ENCODE data around the gene SLC1A1. TPM values are rescaled to one million over a fixed set of nuclear protein-coding genes. Genes with fewer than 3 reads are reported as not detected.

Gene SLC1A1
- 11.8 and 15.8 TPM in 2 replicates for total RNA-seq (2014; rRNA removed; shearing (Covaris generic))

DNA sequence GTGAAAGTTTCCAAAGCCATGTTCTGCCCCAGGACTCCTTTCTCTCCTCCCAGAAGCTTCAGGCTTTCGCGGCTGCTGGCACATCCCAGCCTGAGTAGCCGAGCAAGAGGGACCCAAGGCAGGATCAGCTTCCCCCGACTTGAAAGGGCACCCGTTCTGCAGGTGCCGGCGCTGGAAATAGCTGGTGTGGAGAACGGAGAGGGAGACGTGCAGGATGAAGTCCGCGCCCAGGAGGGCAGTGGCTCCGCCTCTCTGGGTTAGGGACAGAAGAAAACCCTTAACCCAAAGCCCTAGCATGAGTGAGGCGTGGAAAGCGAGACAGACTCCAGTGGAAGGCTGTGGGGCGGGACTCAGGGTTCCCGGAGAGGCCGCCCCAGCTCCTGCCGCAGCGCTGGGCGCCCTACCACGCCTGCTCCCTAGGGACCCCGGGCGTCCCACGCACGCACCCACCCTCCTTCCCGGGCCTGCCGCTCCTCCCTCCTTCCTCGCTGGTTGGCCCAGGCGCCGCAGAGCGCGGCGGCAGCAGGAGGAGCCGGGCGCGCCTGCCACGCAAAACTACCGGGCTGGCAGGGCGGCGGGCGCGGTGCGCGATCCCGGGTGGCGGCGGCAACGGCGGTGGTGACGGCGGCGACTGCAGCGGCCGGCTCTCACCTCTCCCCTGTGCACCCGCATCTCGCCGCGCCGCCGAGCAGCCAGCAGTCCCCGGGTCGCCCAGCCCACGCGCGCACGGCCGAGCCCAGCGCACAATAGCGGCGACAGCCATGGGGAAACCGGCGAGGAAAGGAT, at the start of gene SLC1A1:
Gene SLC1A1 (plus strand): TSS at position 550 of the 786 bp plus-strand sequence. CDS start 212 bp downstream, at position 762.
- peak; percentile 81 for DNase-seq (ENCODE audit: low read depth)

DNA sequence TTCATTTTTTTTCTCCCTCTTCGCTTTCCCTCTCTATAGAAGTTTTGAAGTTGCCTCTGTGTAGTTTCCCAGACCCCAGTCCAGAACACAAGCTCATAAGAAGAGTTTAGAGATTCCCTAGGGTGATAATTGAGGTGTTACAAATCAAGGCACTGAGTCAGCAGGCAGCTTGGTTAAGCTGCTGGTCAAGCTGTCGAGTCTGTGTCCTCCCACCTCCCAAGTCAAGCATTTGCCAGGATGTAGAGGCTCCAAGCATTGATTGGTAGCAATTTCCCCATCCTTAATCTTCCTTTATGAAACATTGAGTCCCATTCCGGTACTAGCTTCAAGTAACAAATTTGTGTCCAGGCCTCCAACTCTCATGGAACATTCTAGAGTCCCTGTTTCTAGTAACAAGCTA, 47.5 kb upstream of the SLC1A1 start:
- DNase-seq (ENCODE audit: low read depth) = peak; percentile 27

DNA sequence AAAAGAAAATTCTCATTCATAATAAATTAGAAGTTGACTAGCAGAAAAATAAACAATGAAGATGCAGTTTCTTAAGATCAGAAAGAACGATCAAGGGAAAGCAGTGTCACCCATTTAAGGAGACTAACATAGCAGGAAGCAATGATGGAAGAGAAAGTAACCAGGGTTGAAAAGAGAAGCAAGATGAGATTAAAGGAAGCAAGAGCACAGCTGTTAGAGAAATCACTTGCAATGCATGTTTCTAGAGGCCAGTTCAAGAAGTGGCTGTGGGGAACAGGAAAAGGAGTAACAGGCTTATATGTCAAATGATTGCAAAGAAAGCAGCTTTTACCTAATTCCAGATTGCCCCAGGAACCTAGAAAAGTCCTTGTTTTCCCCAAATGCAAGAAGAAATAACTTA, 46.8 kb upstream of the SLC1A1 start:
- DNase-seq (ENCODE audit: low read depth) = no peak

DNA sequence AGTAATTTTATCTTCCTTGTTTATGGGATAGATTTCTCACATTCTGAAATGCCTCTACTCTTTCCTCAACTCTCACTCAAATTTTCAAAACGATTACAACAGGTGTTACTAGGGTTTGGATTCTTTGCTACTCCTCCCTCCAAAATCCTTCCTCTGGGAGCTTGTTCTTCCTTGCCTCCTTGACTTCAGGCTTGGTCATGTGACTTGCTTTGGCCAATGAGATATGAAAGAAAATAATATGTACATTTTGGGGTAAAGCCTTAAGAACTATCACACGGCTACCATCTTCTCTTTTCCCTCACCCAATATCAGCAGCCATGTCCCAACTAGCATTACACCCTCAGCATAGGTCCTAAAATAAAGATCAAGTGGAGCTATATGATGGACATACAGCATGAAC, 28.8 kb upstream of the SLC1A1 start:
- DNase-seq (ENCODE audit: low read depth) = no peak

DNA sequence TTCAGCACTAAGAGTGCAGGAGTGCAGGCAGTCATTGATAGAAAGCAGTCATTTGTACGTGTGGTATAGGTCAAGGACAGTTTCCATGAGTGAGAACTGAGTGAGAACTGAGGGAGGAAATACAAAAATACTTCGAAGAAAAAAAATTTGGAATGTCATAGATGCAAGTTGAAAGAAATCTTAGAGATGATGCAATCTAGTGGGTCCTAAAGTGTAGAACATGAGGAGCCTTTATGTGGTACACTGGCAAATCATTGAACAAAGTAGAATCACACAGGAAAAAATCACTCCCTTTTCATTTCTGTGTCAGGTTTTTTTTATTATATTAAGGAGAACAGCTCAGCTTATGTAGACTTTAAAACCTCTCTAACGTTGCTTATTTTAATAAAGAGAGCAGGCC, 26.4 kb upstream of the SLC1A1 start:
- DNase-seq (ENCODE audit: low read depth) = no peak

DNA sequence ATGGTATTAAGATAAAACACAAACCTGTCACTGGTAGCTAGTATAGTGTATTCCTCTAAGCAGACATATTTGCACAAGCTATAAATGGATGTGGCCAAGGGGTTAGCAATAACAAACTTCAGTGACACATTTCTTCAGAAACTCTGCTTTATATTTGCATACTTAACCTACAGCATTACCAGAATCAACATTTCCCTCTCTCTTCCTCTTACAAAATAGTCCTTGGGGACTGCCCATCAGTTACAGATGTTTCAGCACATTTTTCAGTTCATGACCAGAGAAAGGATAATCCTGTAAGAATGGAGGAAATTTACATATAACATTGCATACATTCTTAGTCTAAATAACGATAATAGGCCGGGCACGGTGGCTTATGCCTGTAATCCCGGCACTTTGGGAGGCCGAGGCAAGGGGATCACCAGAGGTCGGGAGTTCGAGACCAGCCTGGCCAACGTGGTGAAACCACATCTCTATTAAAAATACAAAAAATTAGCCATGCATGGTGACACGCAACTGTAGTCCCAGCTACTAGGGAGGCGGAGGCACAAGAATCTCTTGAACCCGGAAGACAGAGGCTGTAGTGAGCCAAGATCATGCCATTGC, 25.3 kb upstream of the SLC1A1 start:
- DNase-seq (ENCODE audit: low read depth) = no peak

DNA sequence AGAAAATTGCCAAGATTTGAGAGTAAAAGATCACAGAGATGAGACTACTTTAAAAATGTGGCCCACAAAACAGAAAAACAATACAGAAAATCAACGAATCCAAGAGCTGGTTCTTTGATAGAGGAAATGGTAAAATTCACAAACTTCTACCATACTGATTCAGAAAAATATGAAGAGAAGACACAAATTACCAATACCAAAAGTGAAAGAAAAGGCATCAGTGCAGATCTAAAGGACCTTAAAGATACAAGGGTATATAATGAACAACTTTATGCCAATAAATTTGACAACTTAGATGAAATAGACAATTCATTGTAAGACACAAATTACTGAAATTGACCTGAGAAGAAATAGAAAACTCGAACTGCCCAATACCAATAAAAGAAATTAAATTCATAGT, 24.4 kb upstream of the SLC1A1 start:
- DNase-seq (ENCODE audit: low read depth) = no peak

DNA sequence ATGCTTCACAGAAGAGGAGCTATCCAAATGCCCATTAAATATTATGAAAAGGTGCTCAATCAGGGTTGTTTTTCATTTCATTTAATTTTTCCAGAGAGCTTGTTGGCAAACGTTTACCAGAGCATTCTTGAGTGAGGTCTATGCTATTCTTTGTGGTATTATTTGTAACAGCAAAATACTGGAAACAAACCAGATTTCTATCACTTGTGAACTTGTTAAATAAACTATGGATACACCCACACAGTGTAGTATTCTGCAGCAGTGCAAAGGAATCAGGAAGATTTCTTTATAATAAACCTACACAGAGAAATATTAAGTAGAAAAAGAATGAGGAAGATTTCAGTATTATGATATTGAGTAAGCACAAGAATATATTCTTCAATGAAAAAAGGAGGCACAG, 15.0 kb upstream of the SLC1A1 start:
- DNase-seq (ENCODE audit: low read depth) = no peak

DNA sequence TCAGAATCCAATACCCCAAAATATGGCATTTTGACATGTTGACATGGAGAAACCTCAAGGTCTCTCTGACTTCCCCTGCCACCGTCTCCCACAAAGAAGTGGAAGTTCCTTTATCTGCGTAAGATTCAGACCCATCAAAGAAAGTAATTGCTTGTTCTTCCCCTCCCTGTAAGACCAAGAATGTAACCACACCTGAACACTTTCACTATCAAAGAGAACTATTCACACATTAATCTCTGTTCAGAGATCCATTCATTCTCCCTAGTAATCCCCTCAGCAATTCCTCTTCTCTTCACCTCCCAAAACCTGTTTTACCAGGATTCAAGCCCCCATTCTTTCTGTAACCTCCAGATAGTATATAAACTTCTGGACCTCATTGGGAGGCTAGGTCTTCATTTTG, 4.1 kb upstream of the SLC1A1 start:
- no peak for DNase-seq (ENCODE audit: low read depth)

DNA sequence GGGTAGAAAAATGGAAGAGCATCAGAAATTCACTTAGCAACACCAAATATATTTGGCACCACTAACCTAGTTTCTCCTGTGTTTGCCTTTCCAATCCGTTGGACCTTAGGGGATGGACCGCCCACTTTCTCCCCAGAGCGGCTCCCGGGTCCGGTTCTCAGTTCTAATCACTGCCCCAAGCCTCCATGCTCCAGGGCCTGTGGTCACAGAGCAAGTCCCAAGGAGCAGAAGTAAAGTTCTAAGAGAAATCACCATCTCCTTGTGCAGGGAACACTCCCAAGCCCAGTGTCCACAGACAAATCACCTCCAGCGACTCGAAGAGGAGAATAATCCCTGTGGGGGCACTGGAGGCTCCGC, 728 bp upstream of the SLC1A1 start:
- peak; percentile 48 for DNase-seq (ENCODE audit: low read depth)

DNA sequence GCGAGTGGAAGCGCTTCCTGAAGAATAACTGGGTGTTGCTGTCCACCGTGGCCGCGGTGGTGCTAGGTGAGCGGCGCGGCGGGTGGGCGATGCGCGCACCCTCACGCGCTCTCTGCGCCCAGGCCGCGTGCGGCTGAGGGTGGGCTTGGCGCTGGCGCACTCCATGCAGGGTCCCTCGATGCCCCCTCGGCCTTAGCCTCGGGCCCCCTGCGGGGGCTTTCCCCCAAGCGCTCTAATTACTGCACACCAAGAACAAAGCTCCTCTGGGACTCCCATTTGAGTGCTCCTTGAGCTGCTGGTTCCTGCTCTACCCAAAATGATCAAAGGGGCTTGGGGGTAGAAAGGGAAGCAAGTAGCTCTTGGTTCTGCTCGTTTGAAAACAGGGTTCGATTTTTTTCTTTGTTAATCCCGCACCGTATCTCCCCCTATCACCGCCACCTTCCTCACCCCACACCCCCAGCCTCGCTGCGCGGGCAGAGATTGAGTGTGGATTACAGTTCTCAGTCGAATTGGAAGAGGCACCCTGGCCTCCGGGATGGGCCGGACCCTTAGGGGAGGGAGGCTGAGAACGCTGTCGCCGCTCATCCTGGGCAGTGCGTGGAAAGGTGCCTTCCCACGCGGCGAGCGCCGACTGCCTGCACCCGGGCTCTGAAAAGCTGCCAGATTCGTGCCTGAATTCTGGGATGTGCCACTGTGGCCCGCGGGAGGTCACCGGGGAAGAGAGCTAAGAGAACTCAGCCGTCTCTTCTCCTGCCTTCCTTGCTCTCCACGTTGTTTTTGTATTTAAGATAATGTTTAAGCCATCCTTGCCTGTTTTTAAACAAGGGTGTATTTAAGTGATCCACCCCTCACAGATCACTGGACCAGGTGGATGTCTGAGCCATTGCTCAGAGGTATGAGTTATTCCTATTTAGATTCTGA, 697 bp downstream of the SLC1A1 start:
- DNase-seq (ENCODE audit: low read depth) = peak; percentile 13

DNA sequence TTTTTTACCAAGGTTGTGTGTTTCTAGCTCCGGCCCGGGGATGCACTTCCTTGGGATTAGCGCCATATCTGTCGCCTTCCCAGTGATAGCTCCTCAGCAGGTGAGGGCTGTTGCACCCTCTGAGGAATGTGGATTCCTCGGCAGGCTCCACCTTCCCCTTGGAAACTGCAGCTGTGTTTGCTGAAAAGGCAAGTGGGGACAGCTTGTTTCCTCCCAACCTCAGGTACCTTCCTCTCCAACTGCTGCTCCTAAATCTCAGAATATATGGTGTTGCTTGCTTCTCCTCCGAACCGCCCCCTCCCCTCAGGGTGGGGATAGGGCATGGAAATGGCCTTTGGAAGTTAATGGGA, 1.3 kb downstream of the SLC1A1 start:
- no peak for DNase-seq (ENCODE audit: low read depth)

DNA sequence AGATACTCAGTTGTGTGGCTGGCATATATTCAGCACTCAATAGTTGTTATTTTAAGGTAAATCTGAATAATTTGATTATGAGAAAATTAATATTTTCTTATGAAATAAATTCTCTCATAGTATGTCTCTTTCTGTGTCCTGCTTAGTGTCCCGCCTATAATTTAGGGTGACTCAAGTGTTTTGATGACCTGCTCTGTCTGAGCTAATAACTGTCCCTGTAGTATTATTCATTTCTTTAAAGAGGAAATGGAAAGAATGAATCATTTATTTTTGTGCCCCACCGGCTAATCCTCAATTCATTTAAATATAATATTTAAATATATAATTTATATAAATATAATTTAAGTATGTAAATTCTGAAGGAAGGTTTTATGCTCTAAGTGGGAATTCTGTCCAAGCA, 4.1 kb downstream of the SLC1A1 start:
- DNase-seq (ENCODE audit: low read depth) = no peak

DNA sequence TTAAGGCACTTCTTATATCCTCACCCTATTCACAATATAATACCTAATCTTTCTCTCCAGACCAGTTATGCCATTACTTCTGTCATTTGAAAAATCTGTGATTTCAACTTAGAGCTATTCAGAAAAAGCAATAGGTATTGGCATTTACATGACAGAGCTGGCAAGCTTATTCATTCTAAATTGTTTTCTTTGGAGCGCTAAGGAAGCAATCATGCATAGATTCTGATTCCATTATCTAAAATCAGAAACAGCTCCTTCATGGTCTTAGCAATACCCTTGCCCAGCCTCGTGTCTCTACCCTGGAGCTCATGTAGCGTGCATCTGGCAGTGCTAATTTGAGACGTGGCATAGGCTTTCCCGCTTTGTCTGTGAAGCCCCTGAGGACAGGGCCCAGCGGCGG, 4.5 kb downstream of the SLC1A1 start:
- no peak for DNase-seq (ENCODE audit: low read depth)

DNA sequence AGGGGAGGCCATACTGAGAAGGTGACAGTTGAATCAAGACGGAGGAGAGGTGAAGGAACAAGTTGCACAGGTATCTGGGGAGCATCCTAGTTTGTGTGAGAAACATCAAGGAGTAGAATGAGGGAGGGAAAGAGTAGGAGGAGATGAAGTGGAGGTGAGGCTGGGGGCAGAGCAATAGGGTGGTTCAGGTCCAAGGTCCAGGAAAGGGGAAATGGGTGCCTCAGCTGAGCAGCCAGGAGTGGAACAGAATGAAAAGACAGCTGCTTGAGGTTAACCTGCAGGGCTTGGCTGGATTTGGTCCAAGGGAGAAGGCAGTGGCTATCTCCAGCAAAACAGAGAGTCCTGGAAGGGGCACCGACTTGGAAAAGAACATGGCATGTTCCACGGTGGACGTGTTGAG, 5.3 kb downstream of the SLC1A1 start:
- no peak for DNase-seq (ENCODE audit: low read depth)

DNA sequence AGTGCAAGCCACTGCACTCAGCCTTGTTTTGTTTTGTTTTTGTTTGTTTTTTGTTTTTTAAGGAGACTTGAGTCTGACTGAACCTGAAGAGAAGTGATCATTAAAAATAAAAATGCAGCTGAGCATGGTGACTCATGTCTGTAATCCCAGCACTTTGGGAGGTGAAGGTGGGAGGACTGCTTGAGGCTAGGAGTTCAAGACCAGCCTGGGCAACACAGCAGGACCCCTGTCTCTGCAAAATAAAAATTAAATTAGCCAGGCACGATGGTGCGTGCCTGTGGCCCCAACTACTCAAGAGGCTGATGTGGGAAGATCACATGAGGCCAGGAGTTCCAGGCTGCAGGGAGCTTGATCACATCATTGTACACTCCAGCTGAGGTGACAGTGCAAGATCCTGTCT, 6.2 kb downstream of the SLC1A1 start:
- no peak for DNase-seq (ENCODE audit: low read depth)

DNA sequence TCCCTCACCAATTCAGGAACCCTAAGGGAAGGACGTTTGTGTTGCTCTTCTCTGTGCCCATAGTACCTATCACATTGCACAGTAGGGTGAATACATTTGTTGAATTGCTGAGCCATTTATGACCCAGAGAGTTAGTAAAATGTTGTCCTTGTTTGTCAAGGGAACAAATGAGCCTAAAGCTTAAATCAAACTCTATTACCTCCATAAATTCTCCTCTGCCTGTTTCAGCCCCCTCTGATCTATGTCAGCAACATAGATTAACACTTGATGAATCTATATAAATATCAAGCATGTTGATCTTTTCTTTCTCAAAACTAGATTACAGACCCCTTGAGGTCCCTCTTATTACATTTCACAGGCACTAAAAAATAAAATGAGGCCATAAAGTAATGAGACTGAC, 7.1 kb downstream of the SLC1A1 start:
- DNase-seq (ENCODE audit: low read depth) = no peak

DNA sequence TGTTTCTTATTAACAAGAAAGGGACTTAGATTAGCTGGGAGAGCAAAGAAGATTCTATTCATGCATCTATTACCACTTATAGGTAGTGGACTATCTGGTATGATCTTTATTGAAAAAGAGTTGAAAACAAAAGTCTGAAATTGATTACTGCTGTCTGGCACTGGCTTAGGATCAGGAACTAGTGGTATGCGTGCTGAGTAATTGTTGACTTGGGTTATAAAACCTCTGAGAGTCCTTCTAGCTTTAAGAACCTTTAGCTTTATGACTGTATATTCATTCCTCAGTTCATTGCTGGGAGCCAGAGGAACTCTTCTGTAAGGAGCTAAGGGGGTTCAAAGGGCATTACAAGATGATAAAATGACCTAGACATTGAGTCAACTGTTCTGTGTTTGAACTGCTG, 7.6 kb downstream of the SLC1A1 start:
- peak; percentile 37 for DNase-seq (ENCODE audit: low read depth)

DNA sequence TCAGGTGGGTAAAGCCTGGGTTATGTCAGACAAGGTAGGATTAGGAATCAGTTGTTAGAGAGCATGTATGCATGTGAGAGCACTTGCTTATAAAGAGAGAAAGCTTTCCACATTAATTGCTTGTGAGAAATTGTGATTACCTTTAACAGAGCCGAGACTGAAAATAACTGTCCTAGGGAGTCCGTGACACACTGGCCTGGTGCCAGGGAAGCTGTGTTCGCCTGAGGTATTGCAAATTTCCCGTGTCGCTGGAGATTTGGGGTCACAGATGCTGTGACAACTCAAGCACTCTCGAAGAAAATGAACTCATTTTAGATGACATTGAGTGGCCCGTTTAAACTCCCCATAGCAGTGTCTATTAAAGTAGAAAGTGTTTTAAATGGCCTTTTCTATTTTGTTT, 9.6 kb downstream of the SLC1A1 start:
- no peak for DNase-seq (ENCODE audit: low read depth)

DNA sequence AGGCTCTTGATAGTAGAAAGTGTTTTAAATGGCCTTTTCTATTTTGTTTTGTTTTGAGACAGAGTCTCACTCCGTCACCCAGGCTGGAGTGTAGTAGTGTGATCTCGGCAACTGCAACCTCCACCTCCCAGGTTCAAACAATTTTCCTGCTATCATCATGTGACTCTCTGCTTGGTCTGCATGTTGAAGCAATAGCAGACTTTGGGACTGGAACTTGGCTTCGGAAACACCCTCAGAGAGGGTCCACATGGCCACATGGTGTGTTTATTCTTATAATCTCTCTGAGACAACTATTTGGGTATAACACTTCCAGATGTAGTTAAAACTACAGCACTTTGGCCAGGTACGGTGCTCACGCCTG, 10.9 kb downstream of the SLC1A1 start:
- no peak for DNase-seq (ENCODE audit: low read depth)

DNA sequence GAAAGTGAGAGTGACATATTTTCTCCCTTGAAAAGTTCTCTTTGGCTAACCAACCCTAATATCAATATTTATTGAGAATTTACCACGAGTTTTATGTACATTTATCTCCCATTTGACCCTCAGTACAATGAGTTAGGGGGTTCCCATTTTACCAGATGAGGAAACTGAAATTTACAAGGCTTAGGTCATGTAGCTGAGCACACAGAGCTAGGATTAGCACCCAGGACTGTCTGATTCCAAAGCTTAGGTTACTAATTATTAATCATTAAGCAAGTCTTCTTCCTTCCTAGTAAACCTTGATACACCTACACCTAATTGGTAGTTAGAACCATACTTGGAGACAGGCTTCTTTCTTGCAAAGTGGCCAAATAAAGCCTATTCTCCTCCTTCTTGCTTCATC, 12.2 kb downstream of the SLC1A1 start:
- DNase-seq (ENCODE audit: low read depth) = no peak

DNA sequence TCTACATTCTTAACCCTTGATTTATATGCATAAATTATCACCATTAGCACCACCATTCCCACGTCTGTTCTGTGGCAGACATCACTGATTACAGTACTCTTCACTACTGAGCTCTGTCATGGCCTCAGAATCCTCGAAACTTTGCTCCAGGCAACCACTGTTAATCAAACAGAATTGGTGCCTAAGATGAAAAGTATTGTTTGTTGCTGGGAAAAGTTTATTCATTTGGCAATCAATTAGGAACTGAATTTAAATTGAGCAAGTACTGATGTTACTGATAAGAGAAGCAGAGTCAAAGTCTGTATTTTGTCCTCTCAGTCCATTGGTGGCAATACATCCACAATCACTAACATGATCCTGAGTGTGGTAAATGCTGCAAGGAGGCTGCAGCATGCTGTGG, 12.8 kb downstream of the SLC1A1 start:
- no peak for DNase-seq (ENCODE audit: low read depth)

DNA sequence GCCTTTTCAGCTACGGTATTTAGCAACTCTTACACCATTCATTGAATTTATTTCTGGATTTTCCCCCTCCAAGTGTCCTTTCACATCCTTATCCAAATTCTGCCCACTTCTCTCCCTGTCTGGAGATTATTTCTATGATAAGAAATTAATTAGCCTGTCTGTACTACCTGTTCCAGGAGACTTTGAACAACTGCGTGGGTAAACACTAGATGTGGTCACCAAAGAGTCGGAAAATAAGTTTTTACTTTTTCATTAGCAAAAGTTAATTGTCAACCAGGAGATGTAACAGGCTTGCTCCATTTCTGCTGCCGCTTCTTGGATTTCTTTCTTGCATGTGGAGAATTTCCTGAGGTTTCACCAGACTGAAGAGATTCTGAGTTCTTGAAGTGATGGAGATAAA, 14.0 kb downstream of the SLC1A1 start:
- DNase-seq (ENCODE audit: low read depth) = no peak
